Esophagus (tissue), 2 donors: ENCODE data around the gene RUNX1. TPM values are rescaled to one million over a fixed set of nuclear protein-coding genes. Genes with fewer than 3 reads are reported as not detected.

Source experiments
- H3K27ac ChIP-seq, 2 donors: one replicate each; pipeline ENCODE4 v1.5.1; 2013; ENCODE audit warnings: low read depth in 2 of 2, mild to moderate bottlenecking in 2 of 2, inconsistent platforms in 1 of 2, low read length in 1 of 2, moderate library complexity in 1 of 2
- H3K27me3 ChIP-seq, 2 donors: one replicate each; pipeline ENCODE4 v1.6.1; 2013; ENCODE audit warnings: low read length in 2 of 2, control low read depth in 1 of 2, mild to moderate bottlenecking in 1 of 2; ENCODE audit not compliant: insufficient read depth in 2 of 2, control insufficient read depth in 1 of 2
- H3K36me3 ChIP-seq, 2 donors: one replicate each; pipeline ENCODE4 v1.6.1; 2013; ENCODE audit warnings: low read length in 1 of 2; ENCODE audit not compliant: control insufficient read depth in 2 of 2, insufficient read depth in 2 of 2
- H3K4me1 ChIP-seq, 2 donors: one replicate each; pipeline ENCODE4 v1.6.1; 2013; ENCODE audit warnings: low read length in 1 of 2; ENCODE audit not compliant: control insufficient read depth in 2 of 2, insufficient read depth in 2 of 2
- H3K4me3 ChIP-seq, 2 donors: one replicate each; pipeline ENCODE4 v1.5.1; 2013; ENCODE audit warnings: low read length in 2 of 2, mild to moderate bottlenecking in 2 of 2, low read depth in 1 of 2, moderate library complexity in 1 of 2
- H3K9me3 ChIP-seq, 2 donors: one replicate each; pipeline ENCODE4 v1.6.1; 2013; ENCODE audit warnings: mild to moderate bottlenecking in 2 of 2, low read depth in 1 of 2, low read length in 1 of 2, moderate library complexity in 1 of 2; ENCODE audit not compliant: control insufficient read depth in 2 of 2, insufficient read depth in 1 of 2
- WGBS, 2 donors: extraction: QIAGEN DNeasy Blood & Tissue Kit; methylation state at CpG; one replicate each; pipeline ENCODE4 v1.1.7; 2013; 5-methylcytosine and 5-hydroxymethylcytosine counted together
- polyA plus RNA-seq, 2 donors: library from polyadenylated mRNA; stranded (reverse); fragments of 200-250 nt; gene quantifications; one replicate each; pipeline ENCODE4 v1.2.3, GENCODE V29; 2013
- donor health status: healthy with polysubstance abuse.
- donor health status: Bipolar disorder and iron deficiency.

The RUNX1 gene
- polyA plus RNA-seq, 2 donors, result 4.4 to 6.4 TPM

DNA sequence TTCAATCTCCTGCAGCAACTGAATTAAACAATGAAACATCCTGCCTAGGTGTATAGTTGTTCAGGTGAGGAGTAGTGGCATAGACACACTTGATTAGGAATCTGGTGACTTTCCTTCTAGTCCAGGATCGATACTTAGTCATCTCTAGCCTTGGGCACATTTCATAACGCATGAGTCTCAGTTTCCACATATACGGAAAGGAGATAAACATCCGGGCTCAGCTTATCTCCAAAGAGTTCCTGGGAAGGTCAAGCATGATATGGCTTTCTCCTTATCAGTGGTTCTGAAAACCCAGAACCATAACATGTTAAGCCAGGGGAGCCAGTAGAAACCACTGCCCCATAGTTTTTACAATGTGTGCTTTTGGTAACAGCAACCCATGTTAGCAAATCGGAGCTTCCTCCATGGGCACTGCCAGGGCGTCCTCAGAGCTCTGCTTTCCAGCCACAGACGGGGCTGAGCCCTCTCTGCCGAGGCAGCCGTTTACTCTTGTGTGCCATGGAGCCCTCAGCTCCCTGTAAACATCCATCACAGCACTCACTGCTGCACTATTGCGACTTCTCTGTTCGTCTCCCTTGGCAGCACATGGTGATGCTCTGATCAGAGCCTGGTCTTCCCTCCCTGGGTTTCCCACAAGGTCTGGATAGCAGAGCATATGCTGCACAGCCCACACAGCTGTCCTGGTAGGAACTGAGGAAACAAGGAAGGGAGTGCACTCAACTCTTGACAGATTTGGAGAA is 34.6 kb downstream of the RUNX1 start:
- Histone ChIP-seq H3K27me3 (no peaks in the 10 kb centered on the region), H3K4me3 (no peak overlapping the region), H3K9me3 (peaks cover 0 to 4% of the 10 kb centered on the region in 2 donors), H3K36me3 (no peaks in the 10 kb centered on the region), H3K27ac (no peak overlapping the region), H3K4me1 (peaks cover 0 to 2% of the 10 kb centered on the region in 2 donors)
- WGBS, 2 donors, result 62 to 76% methylated on average over 11 of the region's 11 CpGs

GRCh38 chr21:35011681-35012080 is 37.4 kb downstream of the RUNX1 start:
- Histone ChIP-seq H3K27ac (no peak overlapping the region), H3K9me3 (peaks cover 0 to 4% of the 10 kb centered on the region in 2 donors), H3K4me3 (no peak overlapping the region), H3K4me1 (peaks cover 0 to 2% of the 10 kb centered on the region in 2 donors), H3K36me3 (no peaks in the 10 kb centered on the region), H3K27me3 (no peaks in the 10 kb centered on the region)
- 45 to 58% methylated on average over 3 of the region's 3 CpGs for WGBS, 2 donors

DNA sequence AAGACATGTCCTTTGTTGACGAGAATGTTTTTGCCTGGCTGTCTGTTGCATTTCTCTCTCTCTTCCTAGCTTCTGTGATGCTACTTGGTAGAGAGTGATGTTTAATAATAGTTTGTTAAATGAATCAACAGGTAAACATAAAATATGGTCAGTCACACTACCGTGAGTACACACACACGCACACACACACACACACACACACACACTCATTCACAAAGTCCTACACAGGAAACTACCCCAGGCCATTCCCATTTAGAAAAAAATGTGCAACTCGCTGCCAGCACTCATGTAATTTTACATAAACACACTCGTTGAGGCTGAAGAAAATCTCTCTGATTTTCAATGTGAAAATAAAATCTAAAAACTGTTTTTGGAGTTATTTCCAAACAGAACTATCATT is 38.7 kb downstream of the RUNX1 start:
- 60 to 64% methylated on average over 5 of the region's 5 CpGs for WGBS, 2 donors
- Histone ChIP-seq H3K9me3 (peaks cover 0 to 4% of the 10 kb centered on the region in 2 donors), H3K36me3 (no peaks in the 10 kb centered on the region), H3K27me3 (no peaks in the 10 kb centered on the region), H3K4me3 (no peak overlapping the region), H3K27ac (no peak overlapping the region), H3K4me1 (peaks cover 0 to 2% of the 10 kb centered on the region in 2 donors)

GRCh38 chr21:35007348-35007747 is 41.8 kb downstream of the RUNX1 start:
- 80 to 84% methylated on average over 4 of the region's 4 CpGs for WGBS, 2 donors
- H3K36me3 ChIP-seq, result no peaks in the 10 kb centered on the region
- no peaks in the 10 kb centered on the region for H3K27me3 ChIP-seq
- no peak overlapping the region for H3K4me3 ChIP-seq
- no peak overlapping the region for H3K27ac ChIP-seq
- no peaks in the 10 kb centered on the region for H3K4me1 ChIP-seq
- H3K9me3 ChIP-seq, result no peaks in the 10 kb centered on the region

DNA sequence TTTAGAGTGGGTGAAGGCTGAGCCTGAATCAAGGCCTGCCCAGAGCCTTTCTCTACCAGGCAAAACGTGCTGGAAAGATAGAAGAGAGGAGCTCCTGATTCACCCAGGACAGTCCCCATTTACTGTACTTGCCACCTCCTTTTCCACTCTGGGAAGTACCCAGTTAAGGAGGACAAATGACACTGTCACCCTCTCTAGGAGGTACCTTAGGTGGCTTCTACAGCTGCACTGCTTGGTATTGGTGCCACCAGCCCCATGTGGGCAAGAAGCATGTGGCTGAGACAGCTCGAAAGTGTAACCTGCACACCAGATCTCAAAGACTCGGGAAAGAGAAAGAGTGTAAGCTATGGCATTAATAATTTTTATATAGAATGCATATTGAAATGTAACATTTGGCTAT is 42.3 kb downstream of the RUNX1 start:
- Histone ChIP-seq H3K27me3 (no peaks in the 10 kb centered on the region), H3K4me3 (no peak overlapping the region), H3K36me3 (no peaks in the 10 kb centered on the region), H3K27ac (no peak overlapping the region), H3K9me3 (no peaks in the 10 kb centered on the region), H3K4me1 (no peaks in the 10 kb centered on the region)
- WGBS, 2 donors, result 87 to 92% methylated on average over 3 of the region's 3 CpGs

DNA sequence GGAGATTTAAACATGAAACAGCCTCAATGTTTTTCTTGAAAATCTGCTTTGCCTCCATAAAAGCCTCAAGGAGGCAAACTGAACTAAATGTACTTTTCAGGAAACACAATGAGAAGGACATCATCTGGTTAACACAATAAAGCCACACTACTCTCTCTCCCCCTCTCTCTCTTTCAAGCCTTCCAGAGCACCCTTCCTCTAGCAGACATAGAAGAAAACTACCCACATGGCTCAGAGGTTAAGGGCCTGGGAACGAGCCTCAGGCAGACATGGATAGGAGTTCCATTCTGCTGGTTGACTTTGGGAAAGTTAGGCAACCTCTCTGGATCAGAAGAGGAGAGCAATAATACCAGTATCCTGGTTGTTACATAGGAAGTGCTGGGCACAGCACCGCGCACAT is 42.9 kb downstream of the RUNX1 start:
- H3K27me3 ChIP-seq, result no peaks in the 10 kb centered on the region
- H3K4me1 ChIP-seq, result no peaks in the 10 kb centered on the region
- no peaks in the 10 kb centered on the region for H3K36me3 ChIP-seq
- WGBS, 2 donors, result 92 to 96% methylated on average over 3 of the region's 3 CpGs
- no peaks in the 10 kb centered on the region for H3K9me3 ChIP-seq
- H3K4me3 ChIP-seq, result no peak overlapping the region
- H3K27ac ChIP-seq, result no peak overlapping the region

- Histone ChIP-seq H3K36me3 (no peaks in the 10 kb centered on the region), H3K27ac (no peak overlapping the region), H3K4me1 (no peaks in the 10 kb centered on the region), H3K27me3 (no peaks in the 10 kb centered on the region), H3K4me3 (no peak overlapping the region), H3K9me3 (no peaks in the 10 kb centered on the region)
- WGBS, 2 donors, result 75 to 85% methylated on average over 6 of the region's 6 CpGs
Observed at GRCh38 chr21:35005560-35006224, 43.4 kb downstream of the RUNX1 start.

- WGBS, 2 donors, result 52 to 62% methylated on average over 2 of the region's 2 CpGs
- Histone ChIP-seq H3K9me3 (no peaks in the 10 kb centered on the region), H3K27me3 (no peaks in the 10 kb centered on the region), H3K27ac (no peak overlapping the region), H3K4me3 (no peak overlapping the region), H3K36me3 (no peaks in the 10 kb centered on the region), H3K4me1 (no peaks in the 10 kb centered on the region)
Observed at GRCh38 chr21:35005077-35005476, 44.0 kb downstream of the RUNX1 start.

DNA sequence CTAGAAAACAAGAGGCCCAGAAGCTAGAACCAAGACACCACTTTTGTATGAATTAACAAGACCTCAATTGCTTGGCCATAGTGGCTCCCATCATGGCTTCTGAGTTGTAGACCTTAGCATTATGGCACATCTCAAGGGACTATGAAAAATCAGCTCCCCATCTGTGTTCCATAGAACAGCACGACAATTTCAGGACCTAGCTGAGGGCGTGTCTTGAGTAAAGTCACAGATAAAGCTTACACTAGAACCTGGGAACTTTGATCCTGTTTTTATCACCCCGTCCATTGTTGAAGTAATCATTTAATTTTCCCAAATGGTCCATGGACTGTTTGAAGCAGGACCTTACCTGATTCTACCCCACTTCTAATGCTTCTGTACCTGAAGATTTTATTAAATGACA is 44.8 kb downstream of the RUNX1 start:
- WGBS, 2 donors, result 87 to 91% methylated on average over 3 of the region's 3 CpGs
- H3K4me3 ChIP-seq, result no peak overlapping the region
- H3K9me3 ChIP-seq, result no peaks in the 10 kb centered on the region
- H3K27ac ChIP-seq, result no peak overlapping the region
- no peaks in the 10 kb centered on the region for H3K36me3 ChIP-seq
- H3K27me3 ChIP-seq, result no peaks in the 10 kb centered on the region
- no peaks in the 10 kb centered on the region for H3K4me1 ChIP-seq
